NCI-H460 (cell line): ENCODE measurements around the gene C19orf25. TPM values are rescaled to one million over a fixed set of nuclear protein-coding genes. Genes with fewer than 3 reads are reported as not detected.
A peak's percentile ranks its signal among the peaks of the same experiment; 100 is the strongest.
"Not testable (repeated sequence)": the region's sequence is repeated elsewhere in the genome, so short reads cannot be mapped to it uniquely, and the experiment has no call there.

ENCODE experiments used
- DNase-seq: peaks from one replicate; pipeline ENCODE4 v3.0.0-alpha.2; 2016; ENCODE audit warnings: low read depth; ENCODE audit errors: extremely low read depth
- total RNA-seq: library from RNA; depleted of rRNA; stranded (reverse); fragments of >200 nt; shearing (Covaris generic); gene quantifications from 2 replicates; pipeline ENCODE4 v1.2.3, GENCODE V29; 2014

Gene C19orf25
- total RNA-seq, 1 experiment from 2014 or later: 21.0 TPM

- DNase-seq: peak; percentile 42
These were observed 33.9 kb upstream of the C19orf25 start, which contains the start of gene ADAMTSL5 for GRCh38 chr19:1512671-1513498. Gene ADAMTSL5 (minus strand): TSS chr19:1513019. CDS start chr19:1510943, 2,076 bp downstream.

GRCh38 chr19:1511318-1512317 lies 32.6 kb upstream of the C19orf25 start:
- DNase-seq: no peak

DNA sequence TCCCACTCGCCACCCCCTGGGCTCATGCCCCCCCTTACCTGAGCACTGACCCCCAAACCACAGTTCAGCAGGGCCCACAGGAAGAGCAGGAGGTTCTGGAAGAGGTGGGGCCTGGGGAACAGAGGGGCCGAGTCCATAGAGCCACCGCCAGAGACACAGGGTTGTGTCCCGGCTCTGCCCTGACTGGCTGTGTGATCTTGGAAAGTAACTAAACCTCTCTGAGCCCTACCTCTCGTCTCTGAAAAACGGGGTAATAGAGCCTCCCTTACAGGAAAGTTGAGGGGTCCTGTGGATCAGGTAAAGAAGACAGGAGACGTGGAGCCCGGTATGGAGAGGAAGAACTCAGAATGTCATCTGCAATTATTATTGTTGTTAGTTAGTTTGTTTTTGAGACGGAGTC lies 31.8 kb upstream of the C19orf25 start:
- DNase-seq: no peak

GRCh38 chr19:1510442-1510806 lies 31.4 kb upstream of the C19orf25 start:
- DNase-seq: no peak

GRCh38 chr19:1509602-1510441 lies 30.8 kb upstream of the C19orf25 start:
- no peak for DNase-seq

- DNase-seq: no peak
These were observed 29.5 kb upstream of the C19orf25 start for GRCh38 chr19:1508507-1508856.

DNA sequence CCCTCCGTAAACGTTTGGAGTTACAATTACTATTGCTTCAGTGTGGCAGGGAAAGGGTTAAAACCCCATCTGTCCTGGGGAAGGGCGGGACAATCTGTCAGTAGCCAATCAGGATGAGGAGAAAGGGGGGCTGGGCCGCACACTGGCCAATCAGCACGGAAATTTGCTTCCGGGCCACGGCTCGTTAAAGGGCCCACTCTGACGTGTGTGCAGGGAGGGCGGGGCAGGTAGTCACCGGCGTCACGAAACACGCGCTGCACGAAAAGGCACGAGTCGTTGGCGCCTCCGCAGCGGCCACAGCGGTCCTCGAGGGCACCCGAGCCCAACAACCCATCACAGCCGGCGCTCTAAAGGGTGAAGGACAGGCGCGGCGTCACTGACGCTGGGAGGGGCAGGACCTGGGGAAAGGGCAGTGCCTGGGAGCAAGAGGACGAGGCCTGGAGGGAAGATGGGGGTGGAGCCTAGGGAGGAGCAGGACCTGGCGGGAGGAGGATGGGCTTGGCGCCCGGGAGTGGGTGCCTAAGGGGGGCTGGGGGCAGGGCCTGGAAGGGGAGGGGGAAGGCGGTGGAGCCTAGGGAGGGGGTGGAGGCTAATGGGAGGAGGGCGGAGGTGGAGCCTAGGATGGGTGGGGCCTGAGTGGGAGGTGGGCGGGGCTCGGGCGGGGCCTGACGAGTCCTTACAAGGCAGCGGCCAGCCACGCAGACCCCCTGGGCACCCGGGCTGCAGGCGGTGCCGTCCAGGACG lies 28.9 kb upstream of the C19orf25 start:
- DNase-seq: peak; percentile 88

GRCh38 chr19:1507192-1507660 lies 28.2 kb upstream of the C19orf25 start:
- no peak for DNase-seq

DNA sequence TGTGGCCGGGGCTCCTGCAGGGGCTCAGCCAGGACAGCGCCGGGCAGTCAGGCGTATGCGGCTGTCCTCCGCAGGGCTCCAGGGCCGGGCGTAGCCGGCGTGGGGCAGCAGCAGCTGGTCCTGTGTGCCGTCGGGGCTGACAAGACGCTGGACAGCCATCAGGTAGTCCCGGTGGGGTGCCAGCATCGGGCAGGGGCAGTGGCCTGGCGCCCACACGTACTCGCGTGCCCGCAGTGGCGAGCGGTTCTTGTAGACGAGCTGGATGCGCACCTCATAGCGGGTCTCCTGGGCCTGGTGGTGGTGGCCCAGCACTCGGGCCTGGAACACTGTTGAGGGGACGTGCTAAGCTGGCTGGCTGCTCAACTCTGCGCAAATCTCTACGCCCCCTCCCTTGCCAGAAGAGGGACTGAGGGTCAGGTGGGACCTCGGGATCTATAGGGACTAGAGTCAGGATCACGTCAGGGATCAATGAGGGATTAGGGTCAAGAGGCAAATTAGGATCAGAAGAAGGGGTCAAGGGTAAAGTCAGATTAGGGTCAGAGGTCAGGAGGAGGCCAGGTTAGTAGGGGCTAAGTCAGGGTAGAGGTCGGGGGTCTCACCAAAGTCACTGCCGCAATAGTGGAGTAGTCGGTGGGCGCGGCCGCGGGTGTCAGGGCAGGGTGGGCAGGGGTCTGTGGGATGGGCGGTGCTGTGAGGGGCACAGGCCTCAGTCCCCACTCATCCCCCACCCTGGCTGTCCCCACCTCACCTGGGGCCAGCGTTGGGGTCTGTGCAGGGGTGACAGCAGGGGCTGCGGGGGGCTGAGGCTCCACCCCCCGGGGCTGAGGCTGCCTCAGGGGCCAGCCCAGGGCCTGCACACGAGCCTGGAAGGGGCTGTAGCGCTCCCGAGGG lies 27.2 kb upstream of the C19orf25 start:
- DNase-seq: no peak

GRCh38 chr19:1505012-1505411 lies 26.0 kb upstream of the C19orf25 start:
- no peak for DNase-seq

GRCh38 chr19:1503925-1504773 lies 25.1 kb upstream of the C19orf25 start:
- DNase-seq: no peak

DNA sequence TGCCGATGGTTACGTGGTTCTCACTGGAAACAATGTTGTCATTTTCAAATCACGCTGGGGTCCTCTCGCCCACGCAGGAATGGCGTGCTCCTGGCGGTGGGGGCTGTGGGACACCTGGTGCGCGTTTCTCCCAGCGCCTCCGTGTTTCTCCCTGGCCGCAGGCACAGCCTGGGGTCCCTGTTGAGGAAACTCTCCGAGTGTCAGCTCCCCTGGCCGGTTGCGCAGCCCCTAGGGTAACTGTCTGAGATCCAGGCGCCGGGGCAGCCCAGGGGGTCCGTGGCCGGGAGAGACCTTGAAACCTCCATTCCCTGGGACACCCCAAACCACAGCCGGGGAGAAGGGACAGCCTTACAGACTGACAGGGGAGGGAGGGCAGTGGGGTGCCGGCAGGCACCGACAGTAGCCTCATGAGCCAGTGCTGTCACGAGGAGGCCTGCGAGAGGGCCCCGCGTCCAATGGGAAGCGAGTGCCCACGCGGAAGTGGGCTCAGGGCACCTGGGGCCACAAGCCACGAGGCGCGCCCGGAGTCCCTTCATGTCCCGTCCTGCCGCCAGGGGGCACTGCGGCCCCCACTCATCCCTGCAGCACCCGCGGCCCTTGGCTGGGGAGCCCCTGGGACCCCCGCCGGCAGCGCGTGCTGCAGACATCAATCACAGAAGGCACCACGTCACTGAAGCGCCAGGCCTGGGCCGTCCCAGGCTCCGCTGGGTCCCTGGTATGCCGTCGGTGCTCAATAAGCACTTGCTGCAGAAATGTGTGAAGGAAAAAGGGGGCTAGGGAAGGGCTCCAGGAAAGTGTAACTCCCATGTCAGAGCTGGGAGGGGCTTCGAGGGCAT lies 24.3 kb upstream of the C19orf25 start:
- peak; percentile 22 for DNase-seq

- no peak for DNase-seq
These were observed 23.5 kb upstream of the C19orf25 start for GRCh38 chr19:1502433-1503088.

DNA sequence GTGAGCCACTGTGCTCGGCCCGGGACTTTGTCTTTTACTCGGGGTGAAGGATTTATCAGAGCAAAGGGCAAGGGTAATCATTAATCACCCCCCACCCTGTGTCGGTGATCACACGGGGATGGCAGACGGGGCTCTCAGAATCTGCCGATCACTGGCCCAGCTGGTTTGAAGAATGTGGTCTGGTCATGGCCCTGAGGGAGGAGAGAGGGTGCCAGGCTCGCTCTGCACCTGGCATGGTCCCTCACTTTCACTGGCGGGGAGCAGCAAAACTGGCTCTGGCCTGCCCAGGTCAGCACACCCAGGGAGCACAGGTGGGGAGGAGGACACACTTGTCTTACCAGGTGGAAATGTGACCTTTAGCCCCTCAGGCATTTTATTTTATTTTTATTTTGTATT lies 22.2 kb upstream of the C19orf25 start:
- no peak for DNase-seq

- DNase-seq: not testable (repeated sequence)
These were observed 20.2 kb upstream of the C19orf25 start for GRCh38 chr19:1499231-1499630.

DNA sequence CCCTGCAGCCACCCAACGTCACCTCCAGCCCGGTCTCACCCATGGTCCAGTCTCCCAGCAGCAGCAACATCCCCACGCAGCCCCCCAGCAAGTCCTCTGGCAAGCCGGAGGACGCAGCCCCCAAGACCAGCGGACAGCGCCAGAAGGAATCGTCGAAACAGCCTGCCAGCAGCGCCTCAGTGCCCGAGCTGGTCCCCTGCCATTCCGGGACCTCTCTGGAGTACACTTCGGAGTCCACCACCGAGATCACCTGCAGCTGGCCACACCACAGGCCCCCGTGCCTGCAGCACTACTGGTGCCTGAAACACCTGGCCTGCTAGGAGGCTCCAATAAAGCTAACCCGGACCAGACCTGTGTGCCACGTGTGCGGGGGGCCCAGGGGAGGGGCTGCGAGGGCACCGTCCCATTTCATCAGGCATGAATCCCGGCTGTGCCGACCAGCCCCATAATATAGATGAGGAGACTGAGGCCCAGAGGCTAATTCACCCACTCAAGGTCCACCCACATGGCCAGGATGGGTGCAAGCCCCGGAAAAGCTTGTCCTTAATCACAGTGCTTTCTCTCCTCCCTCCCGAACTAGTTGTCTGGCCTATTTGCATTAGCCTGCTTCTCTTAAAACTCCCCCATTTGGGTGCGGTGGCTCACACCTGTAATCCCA lies 18.7 kb upstream of the C19orf25 start:
- DNase-seq: no peak
